GM23338 (cell line): Measurements from ENCODE around the gene MED12L. TPM values are rescaled to one million over a fixed set of nuclear protein-coding genes. Genes with fewer than 3 reads are reported as not detected.

Experiments used
- ATAC-seq: fragments of 200-7000 bp; cut with Tn5 transposase; 3 replicates; pipeline ENCODE4 v1.9.1; 2020
- DNase-seq: peaks from one replicate; pipeline ENCODE4 v3.0.0-alpha.2; 2015; ENCODE audit warnings: low spot score
- H2AFZ ChIP-seq: fragments of 200-600 bp; sonication (generic); 2 replicates; pipeline ENCODE4 v1.8.0; 2016; ENCODE audit warnings: antibody characterized with exemption, mild to moderate bottlenecking, moderate library complexity
- H3F3A ChIP-seq: fragments of 200-600 bp; sonication (generic); replicated peaks from 2 replicates; pipeline ENCODE4 v1.8.0; 2017; ENCODE audit warnings: antibody characterized with exemption, mixed run types, low read depth
- H3K27ac ChIP-seq: fragments of 200-600 bp; sonication (generic); 2 replicates; pipeline ENCODE4 v1.6.1; 2016; ENCODE audit warnings: low read depth
- H3K27me3 ChIP-seq: fragments of 200-600 bp; sonication (generic); 2 replicates; pipeline ENCODE4 v1.8.0; 2016; ENCODE audit warnings: mild to moderate bottlenecking, mixed run types, moderate library complexity; ENCODE audit not compliant: insufficient read depth
- H3K36me3 ChIP-seq: fragments of 200-600 bp; sonication (generic); 2 replicates; pipeline ENCODE4 v1.8.0; 2016; ENCODE audit warnings: mild to moderate bottlenecking; ENCODE audit not compliant: insufficient read depth
- H3K4me1 ChIP-seq: fragments of 200-600 bp; sonication (generic); 2 replicates; pipeline ENCODE4 v1.8.0; 2016; ENCODE audit warnings: mild to moderate bottlenecking, moderate library complexity; ENCODE audit not compliant: insufficient read depth
- H3K4me2 ChIP-seq: fragments of 200-600 bp; sonication (generic); 2 replicates; pipeline ENCODE4 v1.7.1; 2017; ENCODE audit warnings: mixed run types
- H3K4me3 ChIP-seq: fragments of 200-600 bp; sonication (generic); 2 replicates; pipeline ENCODE4 v1.6.1; 2016; ENCODE audit warnings: mixed run types
- H3K79me2 ChIP-seq: fragments of 200-600 bp; sonication (generic); replicated peaks from 2 replicates; pipeline ENCODE4 v1.8.0; 2017; ENCODE audit warnings: mild to moderate bottlenecking; ENCODE audit not compliant: insufficient read depth
- H3K9me2 ChIP-seq: fragments of 200-600 bp; sonication (generic); 2 replicates; pipeline ENCODE4 v1.8.0; 2017; ENCODE audit not compliant: insufficient read depth
- H4K20me1 ChIP-seq: fragments of 200-600 bp; sonication (generic); replicated peaks from 2 replicates; pipeline ENCODE4 v1.8.0; 2017; ENCODE audit warnings: mild to moderate bottlenecking; ENCODE audit not compliant: insufficient read depth
- H3K27ac Mint-ChIP-seq: 2 replicates; pipeline ENCODE4 v1.8.0; 2020; ENCODE audit warnings: inconsistent platforms, mild to moderate bottlenecking, moderate library complexity, mixed read lengths
- H3K27me3 Mint-ChIP-seq: 3 replicates; pipeline ENCODE4 v1.8.0; 2022; ENCODE audit warnings: low read depth, mild to moderate bottlenecking, moderate library complexity, mixed read lengths, inconsistent platforms; ENCODE audit not compliant: insufficient read depth, poor library complexity
- H3K36me3 Mint-ChIP-seq: 3 replicates; pipeline ENCODE4 v1.8.0; 2021; ENCODE audit warnings: low read depth, mild to moderate bottlenecking, inconsistent platforms, moderate library complexity, mixed read lengths
- H3K4me1 Mint-ChIP-seq: 3 replicates; pipeline ENCODE4 v1.8.0; 2020; ENCODE audit warnings: mild to moderate bottlenecking, inconsistent platforms, mixed read lengths
- H3K4me3 Mint-ChIP-seq: 3 replicates; pipeline ENCODE4 v1.8.0; 2021; ENCODE audit warnings: moderate library complexity, mild to moderate bottlenecking, inconsistent platforms, mixed read lengths
- H3K9me3 Mint-ChIP-seq: 3 replicates; pipeline ENCODE4 v1.8.0; 2020; ENCODE audit warnings: moderate library complexity, mild to moderate bottlenecking, inconsistent platforms, mixed read lengths
- CREB1 ChIP-seq: fragments of 250-450 bp; sonication (Bioruptor Pico); IDR thresholded peaks from 2 replicates; pipeline ENCODE4 v1.5.0; 2020; ENCODE audit warnings: low read depth, mild to moderate bottlenecking, moderate library complexity
- CTCF ChIP-seq, 2 experiments: fragments of 200-600 bp in 1 of 2; sonication (generic) in 1 of 2; conservative IDR thresholded peaks; 2 replicates each; pipeline versions ENCODE4 v1.5.1 to v1.6.1; 2016 to 2017; ENCODE audit warnings: antibody characterized with exemption in 2 of 2, low read depth in 2 of 2, mild to moderate bottlenecking in 2 of 2, moderate library complexity in 1 of 2
- ETS1 ChIP-seq: IDR thresholded peaks from 2 replicates; pipeline ENCODE4 v1.6.1; 2016; ENCODE audit warnings: antibody characterized with exemption
- EZH2 ChIP-seq: fragments of 200-600 bp; sonication (generic); IDR thresholded peaks from one replicate; pipeline ENCODE4 v1.8.0; 2017; ENCODE audit warnings: antibody characterized with exemption, mild to moderate bottlenecking, low read depth; ENCODE audit not compliant: unreplicated experiment
- EZH2phosphoT487 ChIP-seq: fragments of 200-600 bp; sonication (generic); IDR thresholded peaks from one replicate; pipeline ENCODE4 v1.8.1; 2018; ENCODE audit warnings: antibody characterized with exemption; ENCODE audit not compliant: unreplicated experiment
- JUNB ChIP-seq: IDR thresholded peaks from one replicate; pipeline ENCODE4 v1.6.1; 2016; ENCODE audit warnings: antibody characterized with exemption; ENCODE audit not compliant: unreplicated experiment
- NANOG ChIP-seq: IDR thresholded peaks from 2 replicates; pipeline ENCODE4 v1.6.1; 2016; ENCODE audit warnings: antibody characterized with exemption, borderline replicate concordance
- POLR2AphosphoS5 ChIP-seq: IDR thresholded peaks from 2 replicates; pipeline ENCODE4 v1.6.1; 2016; ENCODE audit warnings: antibody characterized with exemption, low read depth
- REST ChIP-seq: IDR thresholded peaks from one replicate; pipeline ENCODE4 v1.6.1; 2018; ENCODE audit warnings: antibody characterized with exemption; ENCODE audit not compliant: unreplicated experiment
- STAT1 ChIP-seq: IDR thresholded peaks from one replicate; pipeline ENCODE4 v1.6.1; 2016; ENCODE audit warnings: antibody characterized with exemption; ENCODE audit not compliant: unreplicated experiment
- ZNF114 ChIP-seq: fragments of 250-450 bp; sonication (Bioruptor Pico); IDR thresholded peaks from 2 replicates; pipeline ENCODE4 v1.5.0; 2020; ENCODE audit warnings: mild to moderate bottlenecking, moderate library complexity
- ZNF331 ChIP-seq: fragments of 250-450 bp; sonication (Bioruptor Pico); IDR thresholded peaks from 2 replicates; pipeline ENCODE4 v1.5.0; 2020; ENCODE audit warnings: low read depth, mild to moderate bottlenecking, moderate library complexity
- polyA plus RNA-seq: library from polyadenylated mRNA; unstranded; fragments of >200 nt; fragmentation: Nextera tagmentation; extraction: Ambion mirVana; gene quantifications from 2 replicates; pipeline ENCODE4 v1.2.1, GENCODE V29; 2016
- total RNA-seq: library from RNA; depleted of rRNA; stranded (reverse); fragments of >200 nt; shearing (Covaris generic); gene quantifications from 2 replicates; pipeline ENCODE4 v1.2.3, GENCODE V29; 2014

MED12L gene
- total and polyA plus RNA-seq, 2 experiments from 2014 or later: 5.7 to 25.0 TPM

GRCh38 chr3:151351648-151352047 is 266.2 kb downstream of the MED12L start (continued):
- TF ChIP-seq REST: no peak
- no peak for TF ChIP-seq CTCF (conservative IDR thresholded peaks at IDR 0.05; ENCODE audit: low read depth in 2 of 2)
- TF ChIP-seq ZNF331: no peak
- TF ChIP-seq JUNB: no peak
- TF ChIP-seq NANOG: no peak
- TF ChIP-seq ETS1: no peak
- TF ChIP-seq EZH2: no peak
- no peak for TF ChIP-seq CREB1
- TF ChIP-seq EZH2phosphoT487: no peak
- TF ChIP-seq ZNF114 (CRISPR knock-in tag): no peak
- no peak for TF ChIP-seq POLR2AphosphoS5
- no peak for TF ChIP-seq STAT1

- DNase-seq: no peak
- Histone ChIP-seq H3K4me1 (peaks cover 12% of the 10 kb centered on the region), H3K4me2 (no peak overlapping the region), H2AFZ (no peak overlapping the region), H3K27me3 (no peaks in the 10 kb centered on the region), H3K79me2 (no peaks in the 10 kb centered on the region), H3K9me2 (no peaks in the 10 kb centered on the region), H3K27ac (no peak overlapping the region), H3K4me3 (no peak overlapping the region), H3K36me3 (no peaks in the 10 kb centered on the region), H3F3A (no peaks in the 10 kb centered on the region), H4K20me1 (no peaks in the 10 kb centered on the region)
- peaks cover 4% of the 10 kb centered on the region; the same call in 2 of the 3 replicates for H3K36me3 Mint-ChIP-seq
- H3K4me1 Mint-ChIP-seq: peaks cover 6% of the 10 kb centered on the region
- no peak overlapping the region for H3K27ac Mint-ChIP-seq
- no peak for TF ChIP-seq STAT1
- TF ChIP-seq EZH2phosphoT487: no peak
- no peak for TF ChIP-seq NANOG
- TF ChIP-seq ZNF331: no peak
- ATAC-seq: no peak
- H3K4me3 Mint-ChIP-seq: no peak overlapping the region
- H3K27me3 Mint-ChIP-seq: peaks cover 1% of the 10 kb centered on the region
- H3K9me3 Mint-ChIP-seq: no peaks in the 10 kb centered on the region
These were observed 271.5 kb downstream of the MED12L start for GRCh38 chr3:151356794-151357462.
